ENCODE measurements around the gene ENO3. TPM values are rescaled to one million over a fixed set of nuclear protein-coding genes. Genes with fewer than 3 reads are reported as not detected.
A peak's percentile ranks its signal among the peaks of the same experiment; 100 is the strongest.

The ENO3 gene
- total RNA-seq, 4 donors from 2014 or later = 2.8 to 3.7 (median 3.6) TPM; not detected in 1

- no peaks in the 10 kb centered on the region for H3K36me3 ChIP-seq
- TF ChIP-seq POLR2A (IDR thresholded peaks at IDR 0.05) (no peak), CTCF (IDR thresholded peaks at IDR 0.05) (no peak)
- H3K27ac ChIP-seq = peak overlapping the region; percentile 95 to 98
- H3K9me3 ChIP-seq = no peaks in the 10 kb centered on the region
- H3K4me1 ChIP-seq = peaks cover 20 to 21% of the 10 kb centered on the region in 2 donors
- H3K4me3 ChIP-seq = peak overlapping the region; percentile 90 to 92
- H3K27me3 ChIP-seq = no peaks in the 10 kb centered on the region
- intact Hi-C loops (cut with DNase I; ENCODE audit: low total_unique reads) = no loop called here
- peak in 1 of 2 donors; percentile 90 for DNase-seq
Observed at GRCh38 chr17:4940555-4941318, 10.2 kb upstream of the ENO3 start.

- Histone ChIP-seq H3K4me3 (peak overlapping the region; percentile 90 to 92), H3K27me3 (no peaks in the 10 kb centered on the region), H3K27ac (peak overlapping the region; percentile 95 to 98), H3K9me3 (no peaks in the 10 kb centered on the region), H3K36me3 (no peaks in the 10 kb centered on the region), H3K4me1 (peaks cover 24 to 25% of the 10 kb centered on the region in 2 donors)
- DNase-seq = no peak
- intact Hi-C loops (cut with DNase I; ENCODE audit: low total_unique reads) = no loop called here
- TF ChIP-seq POLR2A (IDR thresholded peaks at IDR 0.05) (no peak), CTCF (IDR thresholded peaks at IDR 0.05) (no peak)
Observed at GRCh38 chr17:4941319-4941610, 9.7 kb upstream of the ENO3 start.

GRCh38 chr17:4942760-4943508, 8.0 kb upstream of the ENO3 start:
- no peaks in the 10 kb centered on the region for H3K9me3 ChIP-seq
- TF ChIP-seq CTCF (IDR thresholded peaks at IDR 0.05) (no peak), POLR2A (IDR thresholded peaks at IDR 0.05) (no peak)
- H3K27ac ChIP-seq = no peak overlapping the region
- no peaks in the 10 kb centered on the region for H3K27me3 ChIP-seq
- peaks cover 24 to 29% of the 10 kb centered on the region in 2 donors for H3K4me1 ChIP-seq
- H3K36me3 ChIP-seq = no peaks in the 10 kb centered on the region
- intact Hi-C loops (cut with DNase I; ENCODE audit: low total_unique reads) = no loop called here
- no peak overlapping the region for H3K4me3 ChIP-seq
- no peak for DNase-seq

GRCh38 chr17:4944163-4944553, 6.8 kb upstream of the ENO3 start:
- no peak for DNase-seq
- intact Hi-C loops (cut with DNase I; ENCODE audit: low total_unique reads) = no loop called here
- Histone ChIP-seq H3K9me3 (no peaks in the 10 kb centered on the region), H3K27ac (peak overlapping the region; percentile 93 to 98), H3K36me3 (no peaks in the 10 kb centered on the region), H3K4me1 (peaks cover 14 to 22% of the 10 kb centered on the region in 2 donors), H3K27me3 (no peaks in the 10 kb centered on the region), H3K4me3 (no peak overlapping the region)
- TF ChIP-seq CTCF (IDR thresholded peaks at IDR 0.05) = no peak

- H3K27me3 ChIP-seq = no peaks in the 10 kb centered on the region
- no peak overlapping the region for H3K4me3 ChIP-seq
- no peaks in the 10 kb centered on the region for H3K36me3 ChIP-seq
- peak overlapping the region; percentile 93 to 98 for H3K27ac ChIP-seq
- peaks cover 12 to 21% of the 10 kb centered on the region in 2 donors for H3K4me1 ChIP-seq
- DNase-seq = no peak
- TF ChIP-seq CTCF (IDR thresholded peaks at IDR 0.05) (no peak), POLR2A (IDR thresholded peaks at IDR 0.05) (no peak)
- H3K9me3 ChIP-seq = no peaks in the 10 kb centered on the region
- intact Hi-C loops (cut with DNase I; ENCODE audit: low total_unique reads) = no loop called here
Observed at GRCh38 chr17:4944554-4945175, 6.3 kb upstream of the ENO3 start.
